Muscle layer of duodenum (tissue), 2 donors: ENCODE data around the gene ANKRD10.

Experiments used
- H3K27ac ChIP-seq: one replicate; pipeline ENCODE4 v1.7.0; 2013; ENCODE audit warnings: mild to moderate bottlenecking, low read length
- H3K27me3 ChIP-seq: one replicate; pipeline ENCODE4 v1.7.0; 2013; ENCODE audit warnings: low read depth, mild to moderate bottlenecking, control low read depth, low read length
- H3K36me3 ChIP-seq, 2 donors: one replicate each; pipeline ENCODE4 v1.7.0; 2013; ENCODE audit warnings: low read length in 2 of 2, control low read depth in 1 of 2, mild to moderate bottlenecking in 1 of 2; ENCODE audit not compliant: insufficient read depth in 2 of 2, control insufficient read depth in 1 of 2
- H3K4me1 ChIP-seq, 2 donors: one replicate each; pipeline ENCODE4 v1.7.0; 2013; ENCODE audit warnings: low read length in 2 of 2, mild to moderate bottlenecking in 2 of 2, control low read depth in 1 of 2, moderate library complexity in 1 of 2; ENCODE audit not compliant: insufficient read depth in 2 of 2, control insufficient read depth in 1 of 2
- H3K4me3 ChIP-seq, 2 donors: one replicate each; pipeline ENCODE4 v1.7.0; 2013; ENCODE audit warnings: low read length in 2 of 2, low read depth in 1 of 2, mild to moderate bottlenecking in 1 of 2
- H3K9me3 ChIP-seq, 2 donors: one replicate each; pipeline ENCODE4 v1.7.0; 2013; ENCODE audit warnings: low read length in 2 of 2, control low read depth in 1 of 2, mild to moderate bottlenecking in 1 of 2; ENCODE audit not compliant: control insufficient read depth in 1 of 2
- donor health status: healthy.

ANKRD10 gene

GRCh38 chr13:110894086-110894485 is 20.8 kb downstream of the ANKRD10 start:
- H3K36me3 ChIP-seq = peaks cover 11 to 22% of the 10 kb centered on the region in 2 donors
- H3K9me3 ChIP-seq = no peaks in the 10 kb centered on the region
- no peaks in the 10 kb centered on the region for H3K4me1 ChIP-seq
- no peak overlapping the region for H3K4me3 ChIP-seq
- H3K27ac ChIP-seq = no peak overlapping the region
- H3K27me3 ChIP-seq = no peaks in the 10 kb centered on the region

GRCh38 chr13:110893571-110893970 is 21.3 kb downstream of the ANKRD10 start:
- H3K9me3 ChIP-seq = no peaks in the 10 kb centered on the region
- H3K36me3 ChIP-seq = peaks cover 11 to 20% of the 10 kb centered on the region in 2 donors

GRCh38 chr13:110890279-110891165 is 24.3 kb downstream of the ANKRD10 start:
- Histone ChIP-seq H3K4me3 (no peak overlapping the region), H3K27ac (no peak overlapping the region), H3K36me3 (peaks cover 11 to 15% of the 10 kb centered on the region in 2 donors), H3K9me3 (no peaks in the 10 kb centered on the region), H3K4me1 (no peaks in the 10 kb centered on the region), H3K27me3 (no peaks in the 10 kb centered on the region)

More at GRCh38 chr13:110893571-110893970, 21.3 kb downstream of the ANKRD10 start:
- no peak overlapping the region for H3K4me3 ChIP-seq
- H3K27ac ChIP-seq = no peak overlapping the region
- no peaks in the 10 kb centered on the region for H3K27me3 ChIP-seq
- H3K4me1 ChIP-seq = no peaks in the 10 kb centered on the region

- no peaks in the 10 kb centered on the region for H3K27me3 ChIP-seq
- H3K4me3 ChIP-seq = no peak overlapping the region
- no peaks in the 10 kb centered on the region for H3K9me3 ChIP-seq
- no peaks in the 10 kb centered on the region for H3K4me1 ChIP-seq
- H3K27ac ChIP-seq = no peak overlapping the region
- H3K36me3 ChIP-seq = peaks cover 6 to 7% of the 10 kb centered on the region in 2 donors
Observed at GRCh38 chr13:110888390-110888789, 26.5 kb downstream of the ANKRD10 start.

- no peaks in the 10 kb centered on the region for H3K27me3 ChIP-seq
- H3K27ac ChIP-seq = no peak overlapping the region
- no peaks in the 10 kb centered on the region for H3K9me3 ChIP-seq
- no peaks in the 10 kb centered on the region for H3K4me1 ChIP-seq
- H3K4me3 ChIP-seq = no peak overlapping the region
- H3K36me3 ChIP-seq = peaks cover 2 to 3% of the 10 kb centered on the region in 2 donors
Observed at GRCh38 chr13:110887597-110888333, 27.1 kb downstream of the ANKRD10 start.

- Histone ChIP-seq H3K27ac (no peak overlapping the region), H3K4me1 (no peaks in the 10 kb centered on the region), H3K36me3 (no peaks in the 10 kb centered on the region), H3K9me3 (no peaks in the 10 kb centered on the region), H3K4me3 (no peak overlapping the region), H3K27me3 (no peaks in the 10 kb centered on the region)
Observed at GRCh38 chr13:110886870-110887596, 27.8 kb downstream of the ANKRD10 start.

- no peak overlapping the region for H3K27ac ChIP-seq
- no peaks in the 10 kb centered on the region for H3K9me3 ChIP-seq
- no peaks in the 10 kb centered on the region for H3K36me3 ChIP-seq
- no peak overlapping the region for H3K4me3 ChIP-seq
- no peaks in the 10 kb centered on the region for H3K27me3 ChIP-seq
- no peaks in the 10 kb centered on the region for H3K4me1 ChIP-seq
Observed at GRCh38 chr13:110885966-110886869, 28.7 kb downstream of the ANKRD10 start.

GRCh38 chr13:110885516-110885915 is 29.4 kb downstream of the ANKRD10 start:
- Histone ChIP-seq H3K4me3 (no peak overlapping the region), H3K4me1 (no peaks in the 10 kb centered on the region), H3K27ac (no peak overlapping the region)

GRCh38 chr13:110884517-110884916 is 30.4 kb downstream of the ANKRD10 start:
- Histone ChIP-seq H3K27ac (no peak overlapping the region), H3K9me3 (no peaks in the 10 kb centered on the region), H3K4me1 (no peaks in the 10 kb centered on the region), H3K36me3 (peaks cover 3 to 4% of the 10 kb centered on the region in 2 donors), H3K27me3 (no peaks in the 10 kb centered on the region), H3K4me3 (no peak overlapping the region)

More at GRCh38 chr13:110885516-110885915, 29.4 kb downstream of the ANKRD10 start:
- Histone ChIP-seq H3K27me3 (no peaks in the 10 kb centered on the region), H3K36me3 (no peaks in the 10 kb centered on the region), H3K9me3 (no peaks in the 10 kb centered on the region)

- H3K27ac ChIP-seq = no peak overlapping the region
- H3K27me3 ChIP-seq = no peaks in the 10 kb centered on the region
- no peak overlapping the region for H3K4me3 ChIP-seq
- no peaks in the 10 kb centered on the region for H3K4me1 ChIP-seq
- peaks cover 4 to 5% of the 10 kb centered on the region in 2 donors for H3K36me3 ChIP-seq
- H3K9me3 ChIP-seq = no peaks in the 10 kb centered on the region
Observed at GRCh38 chr13:110883542-110883941, 31.3 kb downstream of the ANKRD10 start.
